ENCODE data around the gene ARHGEF39. TPM values are rescaled to one million over a fixed set of nuclear protein-coding genes. Genes with fewer than 3 reads are reported as not detected.

The ARHGEF39 gene
- total RNA-seq, 1 experiment from 2014 or later: 4.8 TPM

DNA sequence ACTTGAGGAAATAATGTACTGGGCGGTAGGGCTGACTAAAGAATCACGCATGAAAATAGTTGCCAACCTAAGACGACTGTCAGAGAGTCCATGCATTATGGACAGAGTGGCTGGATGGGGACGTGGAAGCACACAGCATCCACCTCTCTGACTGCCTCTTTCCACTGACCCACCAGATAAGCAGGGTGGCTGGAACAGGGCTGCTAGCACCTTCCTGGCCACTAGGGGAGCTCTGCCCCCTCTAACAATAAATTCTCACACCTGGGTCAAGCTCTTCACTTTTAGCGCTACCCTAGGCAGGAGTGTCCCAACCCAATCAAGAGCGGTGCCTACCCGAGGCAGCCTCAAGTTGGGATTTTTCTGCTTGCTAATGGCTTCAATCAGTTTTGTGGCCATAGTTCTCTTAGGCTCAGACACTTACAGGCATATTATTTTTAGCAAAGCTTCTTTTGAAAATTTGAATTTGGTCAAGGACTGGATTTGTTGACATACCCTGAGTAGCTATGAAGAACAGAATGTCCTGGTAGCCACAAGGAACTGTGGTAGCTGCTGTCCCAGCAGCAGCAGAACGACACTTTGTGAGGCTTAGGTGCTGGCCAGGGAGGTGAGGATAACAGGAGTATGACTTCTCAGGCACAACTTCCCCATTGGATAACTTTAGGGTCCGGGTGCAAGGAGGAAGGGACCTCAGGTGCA, 31.7 kb upstream of the ARHGEF39 start:
- peak; percentile 62 for DNase-seq (ENCODE audit: low read depth, low spot score)
- in situ Hi-C loops (cut with HindIII; ENCODE audit: low pct_unique_long_range_greater_than_20kb, low sequenced_read_pairs): no loop called here

GRCh38 chr9:35695943-35696401, 31.0 kb upstream of the ARHGEF39 start:
- DNase-seq (ENCODE audit: low read depth, low spot score): no peak
- in situ Hi-C loops (cut with HindIII; ENCODE audit: low pct_unique_long_range_greater_than_20kb, low sequenced_read_pairs): no loop called here

- in situ Hi-C loops (cut with HindIII; ENCODE audit: low pct_unique_long_range_greater_than_20kb, low sequenced_read_pairs): no loop called here
- DNase-seq (ENCODE audit: low read depth, low spot score): no peak
Measured at GRCh38 chr9:35691757-35692301, 26.8 kb upstream of the ARHGEF39 start.

GRCh38 chr9:35691334-35691650, 26.3 kb upstream of the ARHGEF39 start:
- no peak for DNase-seq (ENCODE audit: low read depth, low spot score)
- in situ Hi-C loops (cut with HindIII; ENCODE audit: low pct_unique_long_range_greater_than_20kb, low sequenced_read_pairs): no loop called here

GRCh38 chr9:35690614-35691333, 25.8 kb upstream of the ARHGEF39 start:
- peak; percentile 53 for DNase-seq (ENCODE audit: low read depth, low spot score)
- in situ Hi-C loops (cut with HindIII; ENCODE audit: low pct_unique_long_range_greater_than_20kb, low sequenced_read_pairs): no loop called here

- in situ Hi-C loops (cut with HindIII; ENCODE audit: low pct_unique_long_range_greater_than_20kb, low sequenced_read_pairs): no loop called here
- DNase-seq (ENCODE audit: low read depth, low spot score): no peak
Measured at GRCh38 chr9:35690294-35690613, 25.3 kb upstream of the ARHGEF39 start.

DNA sequence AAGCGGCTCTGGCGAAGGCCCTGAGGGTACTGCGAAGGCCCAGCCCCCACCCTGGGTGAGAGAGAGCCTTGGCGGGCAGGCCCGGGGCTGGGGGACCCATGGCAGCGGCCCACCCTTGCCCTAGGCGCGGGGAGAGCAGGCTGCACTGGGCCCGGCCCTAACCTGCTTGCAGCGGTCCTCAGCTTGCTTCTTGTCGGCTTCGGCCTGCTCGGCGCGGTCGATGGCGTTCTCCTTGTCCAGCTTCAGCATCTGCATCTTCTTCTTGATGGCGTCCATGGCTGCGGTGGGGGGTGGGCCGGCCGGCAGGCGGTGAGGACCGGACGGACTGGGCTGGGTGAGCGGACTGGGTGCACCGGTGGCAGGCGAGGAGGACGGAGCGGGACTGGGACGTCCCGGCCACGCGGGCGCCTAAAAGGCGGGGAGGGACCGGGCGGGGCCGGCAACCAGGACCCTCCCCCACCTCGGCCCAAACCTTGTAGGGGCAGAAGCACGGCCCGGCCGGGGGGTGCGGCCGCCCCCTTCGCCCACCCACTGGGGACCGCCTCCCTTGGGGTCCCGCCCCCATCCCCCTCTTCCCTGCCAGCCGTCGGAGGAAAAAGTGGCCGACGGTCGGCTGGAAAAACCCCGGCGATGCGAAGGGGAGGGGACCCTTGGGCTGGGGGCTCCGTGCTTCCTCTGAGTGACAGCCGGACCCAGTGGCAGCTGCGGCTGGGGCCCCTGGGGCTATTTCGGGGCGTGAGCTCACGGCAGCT, 24.7 kb upstream of the ARHGEF39 start, which contains the start of gene TPM2:
Gene TPM2 (minus strand): TSS at position 384 of the 752 bp plus-strand sequence. CDS start 108 bp downstream, at position 276.
- DNase-seq (ENCODE audit: low read depth, low spot score): no peak
- in situ Hi-C loops (cut with HindIII; ENCODE audit: low pct_unique_long_range_greater_than_20kb, low sequenced_read_pairs): no loop called here

- no peak for DNase-seq (ENCODE audit: low read depth, low spot score)
- in situ Hi-C loops (cut with HindIII; ENCODE audit: low pct_unique_long_range_greater_than_20kb, low sequenced_read_pairs): no loop called here
Measured at GRCh38 chr9:35688558-35689541, 23.9 kb upstream of the ARHGEF39 start.

GRCh38 chr9:35687972-35688557, 23.1 kb upstream of the ARHGEF39 start:
- in situ Hi-C loops (cut with HindIII; ENCODE audit: low pct_unique_long_range_greater_than_20kb, low sequenced_read_pairs): no loop called here
- DNase-seq (ENCODE audit: low read depth, low spot score): no peak

DNA sequence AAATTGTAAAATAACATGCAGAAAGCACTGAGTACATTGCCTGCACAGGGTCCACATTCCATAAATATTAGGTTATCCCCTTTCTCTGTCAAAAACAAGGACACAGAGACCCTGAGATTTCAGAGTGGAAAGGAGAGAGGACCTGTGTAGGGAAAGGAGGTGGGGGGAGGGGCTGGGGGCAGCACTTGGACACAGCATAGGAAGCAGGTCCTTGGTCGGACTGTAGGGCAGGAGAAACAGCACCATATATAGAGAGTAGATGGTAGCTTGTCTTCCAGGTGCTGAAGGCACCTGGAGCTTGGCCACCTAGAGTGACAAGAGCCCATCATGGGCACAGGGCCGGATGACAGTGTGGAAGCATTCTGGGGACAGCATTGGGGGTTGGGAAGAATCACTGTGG, 22.3 kb upstream of the ARHGEF39 start:
- DNase-seq (ENCODE audit: low read depth, low spot score): no peak
- in situ Hi-C loops (cut with HindIII; ENCODE audit: low pct_unique_long_range_greater_than_20kb, low sequenced_read_pairs): no loop called here

- in situ Hi-C loops (cut with HindIII; ENCODE audit: low pct_unique_long_range_greater_than_20kb, low sequenced_read_pairs): no loop called here
- DNase-seq (ENCODE audit: low read depth, low spot score): no peak
Measured at GRCh38 chr9:35686222-35687203, 21.5 kb upstream of the ARHGEF39 start.

- in situ Hi-C loops (cut with HindIII; ENCODE audit: low pct_unique_long_range_greater_than_20kb, low sequenced_read_pairs): no loop called here
- DNase-seq (ENCODE audit: low read depth, low spot score): no peak
Measured at GRCh38 chr9:35685506-35685905, 20.5 kb upstream of the ARHGEF39 start.

DNA sequence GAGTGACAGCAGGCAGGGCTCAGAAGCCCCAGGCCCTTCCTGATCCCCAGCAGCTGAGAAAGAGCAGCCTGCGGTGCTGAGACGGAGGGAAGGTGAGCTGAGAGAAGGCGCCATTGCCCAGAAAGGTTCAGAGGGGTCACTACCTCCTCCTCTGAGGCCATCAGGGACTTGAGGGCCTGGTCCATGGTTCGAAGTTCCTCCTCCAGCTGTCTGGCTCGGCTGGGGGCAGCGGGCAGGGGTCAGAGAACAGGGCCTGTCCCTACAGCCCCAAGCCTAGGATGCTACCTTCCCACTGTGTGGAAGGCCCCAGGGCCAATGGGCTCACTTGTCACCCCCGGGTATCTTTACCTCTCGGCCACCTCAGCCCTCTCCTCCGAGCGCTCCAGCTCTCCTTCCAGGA, 19.9 kb upstream of the ARHGEF39 start:
- in situ Hi-C loops (cut with HindIII; ENCODE audit: low pct_unique_long_range_greater_than_20kb, low sequenced_read_pairs): no loop called here
- no peak for DNase-seq (ENCODE audit: low read depth, low spot score)

GRCh38 chr9:35683323-35683722, 18.3 kb upstream of the ARHGEF39 start:
- in situ Hi-C loops (cut with HindIII; ENCODE audit: low pct_unique_long_range_greater_than_20kb, low sequenced_read_pairs): no loop called here
- no peak for DNase-seq (ENCODE audit: low read depth, low spot score)

DNA sequence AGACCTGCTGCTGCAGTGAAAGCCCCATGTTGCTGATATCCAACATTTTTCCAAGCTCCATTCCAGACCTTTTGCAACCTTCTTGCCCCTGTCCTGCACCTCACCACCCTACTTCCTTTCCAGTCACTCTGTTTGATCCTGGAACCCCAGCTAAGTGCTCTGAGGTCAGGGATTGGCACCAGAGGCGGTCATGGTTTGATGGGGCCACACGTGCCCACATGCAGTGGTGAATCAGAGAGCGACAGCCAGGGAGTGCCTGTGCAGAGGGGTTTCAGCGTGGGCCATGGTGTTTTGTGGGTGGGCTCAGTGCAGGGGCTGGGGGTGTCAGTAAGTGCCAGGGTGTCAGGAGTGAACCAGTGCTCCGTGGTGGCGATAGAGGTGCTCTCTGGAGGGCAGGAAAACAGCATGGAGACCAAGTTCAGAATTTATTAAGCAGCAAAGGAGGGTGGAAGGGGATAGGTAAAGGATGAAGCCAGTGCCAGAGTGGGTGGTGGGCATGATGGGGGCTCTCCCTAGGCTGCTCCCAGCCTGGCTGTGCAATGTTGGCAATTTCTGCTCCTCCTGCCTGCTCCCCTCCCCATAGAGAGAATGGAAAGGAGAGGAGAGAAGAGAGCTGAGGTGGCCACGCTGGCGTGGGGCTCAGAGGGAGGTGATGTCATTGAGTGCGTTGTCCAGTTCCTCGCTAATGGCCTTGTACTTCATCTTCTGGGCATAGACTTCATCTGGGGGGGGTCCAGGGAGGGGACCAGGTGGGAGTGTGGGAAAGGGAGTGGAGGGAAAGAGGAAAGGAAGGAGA, 17.7 kb upstream of the ARHGEF39 start:
- no peak for DNase-seq (ENCODE audit: low read depth, low spot score)
- in situ Hi-C loops (cut with HindIII; ENCODE audit: low pct_unique_long_range_greater_than_20kb, low sequenced_read_pairs): no loop called here

All from SK-MEL-5 (cell line).